CD4-positive, alpha-beta T cell treated with Interleukin-17A for 1 hour (primary cell): ENCODE data around the gene HOXC5.
A peak's percentile ranks its signal among the peaks of the same experiment; 100 is the strongest.

ENCODE experiments used
- DNase-seq: peaks from one replicate; pipeline ENCODE4 v3.0.0-alpha.2; 2020

HOXC5 gene

GRCh38 chr12:53996240-53997203, 36.3 kb upstream of the HOXC5 start:
- DNase-seq, result no peak

GRCh38 chr12:53997204-53998109, 35.4 kb upstream of the HOXC5 start:
- no peak for DNase-seq

GRCh38 chr12:53998110-53998899, 34.5 kb upstream of the HOXC5 start:
- no peak for DNase-seq

- no peak for DNase-seq
Observed at GRCh38 chr12:53998900-53999236, 34.0 kb upstream of the HOXC5 start.

GRCh38 chr12:53999559-54000115, 33.2 kb upstream of the HOXC5 start:
- no peak for DNase-seq

- DNase-seq, result no peak
Observed at GRCh38 chr12:54000116-54001114, 32.4 kb upstream of the HOXC5 start, which contains the start of gene HOXC9. Gene HOXC9, plus strand, starts transcription at chr12:54000161. Its CDS starts 28 bp downstream, at chr12:54000189.

- DNase-seq, result no peak
Observed at GRCh38 chr12:54001283-54002187, 31.3 kb upstream of the HOXC5 start.

- DNase-seq, result no peak
Observed at GRCh38 chr12:54002278-54002914, 30.5 kb upstream of the HOXC5 start.

- DNase-seq, result no peak
Observed at GRCh38 chr12:54002915-54003389, 29.9 kb upstream of the HOXC5 start.

- DNase-seq, result no peak
Observed at GRCh38 chr12:54003625-54004024, 29.2 kb upstream of the HOXC5 start.

- DNase-seq, result no peak
Observed at GRCh38 chr12:54004063-54004840, 28.6 kb upstream of the HOXC5 start.

GRCh38 chr12:54004841-54005530, 27.9 kb upstream of the HOXC5 start:
- no peak for DNase-seq

- DNase-seq, result no peak
Observed at GRCh38 chr12:54005531-54005852, 27.4 kb upstream of the HOXC5 start.

- peak; percentile 86 for DNase-seq
Observed at GRCh38 chr12:54005853-54006558, 26.8 kb upstream of the HOXC5 start.

- DNase-seq, result no peak
Observed at GRCh38 chr12:54006559-54007220, 26.2 kb upstream of the HOXC5 start.

GRCh38 chr12:54007538-54008259, 25.2 kb upstream of the HOXC5 start:
- DNase-seq, result no peak
